ENCODE measurements around the gene CALY.

CALY gene

GRCh38 chr10:133282846-133283390 lies 53.8 kb downstream of the CALY start:
- Histone ChIP-seq H3K4me1 (ENCODE audit: insufficient read depth, low read length, poor library complexity, severe bottlenecking) (peaks cover 27% of the 10 kb centered on the region), H3K36me3 (ENCODE audit: insufficient read depth, low read length) (peaks cover 43% of the 10 kb centered on the region; the same call in 1 of the 2 replicates), H3K4me2 (ENCODE audit: low read depth, low read length, poor library complexity, severe bottlenecking) (no peak overlapping the region), H3F3A (ENCODE audit: low read depth) (no peaks in the 10 kb centered on the region), H3K27me3 (ENCODE audit: insufficient read depth, low read length, poor library complexity, severe bottlenecking) (no peaks in the 10 kb centered on the region), H3K9me2 (replicated peaks; ENCODE audit: low read depth, low read length) (no peaks in the 10 kb centered on the region), H3K4me3 (ENCODE audit: low read length, poor library complexity, severe bottlenecking) (no peak overlapping the region), H3K9me3 (ENCODE audit: insufficient read depth, low read depth, low read length) (no peaks in the 10 kb centered on the region), H2AFZ (ENCODE audit: low read length) (no peak overlapping the region), H3K9ac (ENCODE audit: low read depth, low read length, poor library complexity, severe bottlenecking) (no peak overlapping the region), H3K79me2 (ENCODE audit: insufficient read depth, low read length) (no peaks in the 10 kb centered on the region), H4K20me1 (ENCODE audit: insufficient read depth, low read length, poor library complexity, severe bottlenecking) (no peaks in the 10 kb centered on the region)
- TF ChIP-seq EZH2phosphoT487 (IDR thresholded peaks at IDR 0.05; ENCODE audit: borderline replicate concordance) (no peak), CTCF (conservative IDR thresholded peaks at IDR 0.05; ENCODE audit: low read length) (no peak)

- peaks cover 43% of the 10 kb centered on the region; the same call in 1 of the 2 replicates for H3K36me3 ChIP-seq (ENCODE audit: insufficient read depth, low read length)
- H3K79me2 ChIP-seq (ENCODE audit: insufficient read depth, low read length): no peaks in the 10 kb centered on the region
- H4K20me1 ChIP-seq (ENCODE audit: insufficient read depth, low read length, poor library complexity, severe bottlenecking): no peaks in the 10 kb centered on the region
- H3K4me3 ChIP-seq (ENCODE audit: low read length, poor library complexity, severe bottlenecking): no peak overlapping the region
- H3F3A ChIP-seq (ENCODE audit: low read depth): no peaks in the 10 kb centered on the region
- H3K4me1 ChIP-seq (ENCODE audit: insufficient read depth, low read length, poor library complexity, severe bottlenecking): peaks cover 38% of the 10 kb centered on the region
- no peak overlapping the region for H2AFZ ChIP-seq (ENCODE audit: low read length)
- H3K27me3 ChIP-seq (ENCODE audit: insufficient read depth, low read length, poor library complexity, severe bottlenecking): no peaks in the 10 kb centered on the region
- no peak for TF ChIP-seq CTCF (conservative IDR thresholded peaks at IDR 0.05; ENCODE audit: low read length)
- TF ChIP-seq EZH2phosphoT487 (IDR thresholded peaks at IDR 0.05; ENCODE audit: borderline replicate concordance): no peak
- H3K9ac ChIP-seq (ENCODE audit: low read depth, low read length, poor library complexity, severe bottlenecking): no peak overlapping the region
- no peaks in the 10 kb centered on the region for H3K9me3 ChIP-seq (ENCODE audit: insufficient read depth, low read depth, low read length)
- no peak overlapping the region for H3K4me2 ChIP-seq (ENCODE audit: low read depth, low read length, poor library complexity, severe bottlenecking)
- H3K9me2 ChIP-seq (replicated peaks; ENCODE audit: low read depth, low read length): no peaks in the 10 kb centered on the region
These were observed 54.9 kb downstream of the CALY start for GRCh38 chr10:133281628-133282372.

GRCh38 chr10:133281084-133281483 lies 55.6 kb downstream of the CALY start:
- H3K4me3 ChIP-seq (ENCODE audit: low read length, poor library complexity, severe bottlenecking): no peak overlapping the region
- H3K4me1 ChIP-seq (ENCODE audit: insufficient read depth, low read length, poor library complexity, severe bottlenecking): peaks cover 39% of the 10 kb centered on the region
- no peaks in the 10 kb centered on the region for H3K9me2 ChIP-seq (replicated peaks; ENCODE audit: low read depth, low read length)
- H3K27me3 ChIP-seq (ENCODE audit: insufficient read depth, low read length, poor library complexity, severe bottlenecking): no peaks in the 10 kb centered on the region
- no peak overlapping the region for H3K4me2 ChIP-seq (ENCODE audit: low read depth, low read length, poor library complexity, severe bottlenecking)
- no peaks in the 10 kb centered on the region for H4K20me1 ChIP-seq (ENCODE audit: insufficient read depth, low read length, poor library complexity, severe bottlenecking)
- H3K9me3 ChIP-seq (ENCODE audit: insufficient read depth, low read depth, low read length): no peaks in the 10 kb centered on the region
- H3F3A ChIP-seq (ENCODE audit: low read depth): no peaks in the 10 kb centered on the region
- no peaks in the 10 kb centered on the region for H3K79me2 ChIP-seq (ENCODE audit: insufficient read depth, low read length)
- H2AFZ ChIP-seq (ENCODE audit: low read length): no peak overlapping the region
- no peak overlapping the region for H3K9ac ChIP-seq (ENCODE audit: low read depth, low read length, poor library complexity, severe bottlenecking)
- TF ChIP-seq CTCF (conservative IDR thresholded peaks at IDR 0.05; ENCODE audit: low read length): no peak
- peaks cover 43% of the 10 kb centered on the region; the same call in 1 of the 2 replicates for H3K36me3 ChIP-seq (ENCODE audit: insufficient read depth, low read length)

Data from Loucy (cell line).